Measurements from ENCODE around the gene HNRNPA2B1. TPM values are rescaled to one million over a fixed set of nuclear protein-coding genes. Genes with fewer than 3 reads are reported as not detected.
"Not testable (repeated sequence)": the region's sequence is repeated elsewhere in the genome, so short reads cannot be mapped to it uniquely, and the experiment has no call there.

Gene HNRNPA2B1
- total RNA-seq, 1 donor from 2014 or later = 214 TPM

DNA sequence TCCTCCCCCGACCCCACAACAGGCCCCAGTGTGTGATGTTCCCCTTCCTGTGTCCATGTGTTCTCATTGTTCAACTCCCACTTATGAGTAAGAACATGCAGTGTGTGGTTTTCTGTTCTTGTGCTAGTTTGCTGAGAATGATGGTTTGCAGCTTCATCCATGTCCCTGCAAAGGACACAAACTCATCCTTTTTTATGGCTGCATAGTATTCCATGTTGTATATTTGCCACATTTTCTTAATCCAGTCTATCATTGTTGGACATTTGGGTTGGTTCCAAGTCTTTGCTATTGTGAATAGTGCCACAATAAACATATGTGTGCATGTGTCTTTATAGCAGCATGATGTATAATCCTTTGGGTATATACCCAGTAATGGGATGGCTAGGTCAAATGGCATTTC, 36.7 kb downstream of the HNRNPA2B1 start:
- not testable (repeated sequence) for DNase-seq

DNA sequence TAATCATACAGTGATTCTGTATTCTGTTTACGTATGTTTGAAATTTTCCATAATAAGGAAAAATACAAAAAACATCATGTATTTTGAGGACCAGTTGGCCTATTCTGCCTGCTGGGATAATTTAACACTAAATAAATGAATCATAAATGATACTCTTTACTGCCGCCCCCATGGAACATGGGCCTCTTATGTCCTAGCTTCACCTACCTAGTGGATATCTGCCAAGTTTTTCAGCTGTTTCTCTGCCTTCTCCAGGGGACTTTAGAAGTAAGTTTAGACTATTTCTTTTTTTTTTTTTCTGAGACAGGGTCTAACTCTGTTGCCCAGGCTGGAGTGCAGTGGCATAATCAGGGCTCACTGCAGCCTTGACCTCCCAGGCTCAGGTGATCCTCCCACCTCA, 38.1 kb downstream of the HNRNPA2B1 start:
- DNase-seq = no peak

DNA sequence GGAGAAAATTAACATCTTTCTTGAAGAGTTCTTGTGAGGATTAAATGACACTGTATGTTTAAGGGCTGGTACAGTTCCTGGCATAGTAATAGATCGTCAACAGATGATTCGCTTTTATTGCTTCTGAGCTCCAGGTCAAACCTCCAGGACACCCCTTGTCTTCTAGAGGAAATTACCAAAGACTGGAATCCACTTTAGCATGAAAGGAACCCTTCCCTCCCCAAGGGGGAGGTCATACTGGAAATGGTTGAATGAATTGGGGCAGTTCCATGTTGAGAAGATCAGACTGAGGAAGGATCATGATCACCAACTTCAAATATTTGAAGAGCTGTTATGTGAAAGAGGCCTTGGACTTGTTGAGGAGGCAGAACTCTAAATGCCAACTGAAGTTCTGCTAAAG, 39.6 kb downstream of the HNRNPA2B1 start:
- no peak for DNase-seq

DNA sequence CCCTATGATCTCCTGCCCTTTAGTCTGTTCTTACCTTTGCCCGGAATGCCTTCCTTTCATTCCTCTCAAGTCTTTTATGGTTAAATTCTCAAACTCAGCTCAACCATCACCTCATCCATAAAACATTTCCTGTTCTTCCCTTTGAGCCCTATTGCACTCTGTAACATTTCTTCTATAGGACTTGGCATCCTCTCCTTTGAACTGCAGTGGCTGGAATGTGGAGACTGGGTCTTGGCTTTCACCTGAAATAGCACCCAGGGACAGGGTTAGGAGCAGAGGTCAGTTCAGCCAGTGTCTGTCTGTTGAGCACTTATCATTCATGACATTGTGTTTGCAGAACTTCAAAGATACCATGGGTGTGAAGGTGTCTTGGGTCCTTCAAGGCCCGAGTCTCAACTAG, 41.3 kb downstream of the HNRNPA2B1 start:
- no peak for DNase-seq

DNA sequence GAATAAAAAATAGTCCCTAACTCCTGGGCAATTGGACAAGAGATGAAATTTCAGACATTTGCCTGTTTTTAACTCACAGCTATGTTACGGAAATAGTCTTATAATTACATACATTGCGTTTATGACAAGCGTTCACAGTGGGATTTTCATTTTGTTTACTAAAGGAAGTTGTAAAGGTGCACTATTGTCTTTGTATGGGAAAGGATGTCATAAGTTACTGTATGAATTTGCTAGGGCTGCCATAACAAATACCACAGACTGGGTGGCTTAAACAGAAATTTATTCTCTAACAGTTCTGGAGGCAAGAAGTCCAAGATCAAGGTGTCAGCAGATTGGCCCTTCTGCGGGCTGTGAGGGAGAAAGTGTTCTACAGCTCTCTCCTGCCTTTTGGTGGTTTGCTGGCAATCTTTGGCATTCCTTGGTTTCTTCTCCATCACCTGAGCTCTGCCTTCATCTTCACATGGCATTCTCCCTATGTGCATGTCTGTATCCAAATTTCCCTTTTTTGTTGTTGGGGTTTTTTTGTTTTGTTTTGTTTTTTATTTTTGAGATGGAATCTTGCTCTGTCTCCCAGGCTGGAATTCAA, 42.9 kb downstream of the HNRNPA2B1 start:
- no peak for DNase-seq

DNA sequence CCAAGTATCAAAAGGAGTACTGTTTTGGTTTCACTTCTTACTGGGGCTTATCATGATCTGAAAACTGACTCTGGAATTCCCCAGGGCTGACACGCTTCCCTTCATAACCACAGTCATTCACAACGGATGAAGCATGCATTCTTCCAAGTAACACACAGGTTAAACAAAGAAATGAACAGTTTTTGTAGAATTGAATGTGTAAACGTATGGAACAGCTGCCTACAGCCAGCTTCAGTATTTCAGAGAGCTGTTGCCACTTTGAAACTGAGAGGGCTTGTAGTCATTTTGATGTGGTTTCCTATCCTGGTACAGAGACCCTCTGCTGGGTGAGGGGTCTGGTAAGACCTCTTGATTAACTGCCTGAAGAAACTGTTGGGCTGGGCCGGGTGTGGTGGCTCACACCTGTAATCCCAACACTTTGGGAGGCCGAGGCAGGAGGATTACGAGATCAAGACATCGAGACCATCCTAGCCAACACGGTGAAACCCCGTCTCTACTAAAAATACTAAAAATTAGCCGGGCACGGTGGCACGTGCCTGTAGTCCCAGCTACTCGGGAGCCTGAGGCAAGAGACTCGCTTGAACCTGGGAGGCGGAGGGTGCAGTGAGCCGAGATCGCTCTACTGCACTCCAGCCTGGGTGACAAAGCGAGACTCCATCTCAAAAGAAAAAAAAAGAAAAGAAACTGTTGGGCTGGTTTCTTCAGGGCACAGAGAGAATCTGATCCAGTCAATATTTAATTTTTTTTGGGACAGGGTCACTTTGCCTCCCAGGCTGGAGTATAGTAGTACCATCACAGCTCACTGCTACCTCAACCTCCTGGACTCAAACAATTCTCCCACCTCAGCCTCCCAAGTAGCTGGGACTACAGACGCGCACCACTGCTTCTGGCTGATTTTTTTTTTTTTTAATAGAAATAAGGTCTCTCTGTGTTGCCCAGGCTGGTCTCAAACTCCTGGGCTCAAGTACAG, 43.8 kb downstream of the HNRNPA2B1 start:
- DNase-seq = no peak

DNA sequence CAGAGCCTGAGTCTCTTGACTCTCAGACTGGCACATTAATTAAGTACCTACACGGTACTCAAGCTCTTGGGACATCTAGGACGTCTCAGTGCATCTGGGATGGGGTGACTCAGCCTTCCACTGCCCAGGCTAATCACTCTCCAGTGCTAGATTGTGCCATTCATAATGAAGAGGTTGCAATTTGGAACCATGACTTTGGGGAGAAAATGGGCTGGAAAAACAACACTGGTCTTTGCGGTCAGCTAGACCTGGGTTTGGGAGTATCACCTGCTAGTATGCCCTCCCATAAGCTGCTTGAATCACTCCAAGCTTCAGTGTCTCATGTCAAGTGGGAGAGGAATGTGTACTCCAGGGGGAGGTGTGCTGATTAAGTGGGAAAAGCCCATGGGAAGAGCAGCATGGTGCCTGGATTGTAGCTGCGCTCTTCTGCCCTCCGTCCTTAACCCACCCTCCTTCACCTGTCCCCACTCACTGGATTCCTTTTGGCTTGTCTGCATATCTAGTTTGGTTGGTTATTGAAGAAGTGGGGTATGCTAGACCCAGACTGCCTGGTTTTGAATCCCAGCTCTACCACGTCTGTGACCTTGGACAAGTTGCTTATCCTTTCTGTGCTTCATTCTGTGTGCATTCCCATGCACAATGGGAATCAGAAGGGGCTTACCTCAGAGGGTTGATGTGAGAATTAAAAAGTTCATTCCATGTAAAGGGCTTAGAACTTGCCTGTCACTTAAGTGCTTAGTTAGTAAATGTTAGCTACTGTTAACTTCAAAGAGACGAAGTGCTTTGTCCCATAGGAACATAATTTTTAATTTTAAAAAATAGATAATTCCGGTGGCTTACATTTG, 44.8 kb downstream of the HNRNPA2B1 start:
- no peak for DNase-seq

DNA sequence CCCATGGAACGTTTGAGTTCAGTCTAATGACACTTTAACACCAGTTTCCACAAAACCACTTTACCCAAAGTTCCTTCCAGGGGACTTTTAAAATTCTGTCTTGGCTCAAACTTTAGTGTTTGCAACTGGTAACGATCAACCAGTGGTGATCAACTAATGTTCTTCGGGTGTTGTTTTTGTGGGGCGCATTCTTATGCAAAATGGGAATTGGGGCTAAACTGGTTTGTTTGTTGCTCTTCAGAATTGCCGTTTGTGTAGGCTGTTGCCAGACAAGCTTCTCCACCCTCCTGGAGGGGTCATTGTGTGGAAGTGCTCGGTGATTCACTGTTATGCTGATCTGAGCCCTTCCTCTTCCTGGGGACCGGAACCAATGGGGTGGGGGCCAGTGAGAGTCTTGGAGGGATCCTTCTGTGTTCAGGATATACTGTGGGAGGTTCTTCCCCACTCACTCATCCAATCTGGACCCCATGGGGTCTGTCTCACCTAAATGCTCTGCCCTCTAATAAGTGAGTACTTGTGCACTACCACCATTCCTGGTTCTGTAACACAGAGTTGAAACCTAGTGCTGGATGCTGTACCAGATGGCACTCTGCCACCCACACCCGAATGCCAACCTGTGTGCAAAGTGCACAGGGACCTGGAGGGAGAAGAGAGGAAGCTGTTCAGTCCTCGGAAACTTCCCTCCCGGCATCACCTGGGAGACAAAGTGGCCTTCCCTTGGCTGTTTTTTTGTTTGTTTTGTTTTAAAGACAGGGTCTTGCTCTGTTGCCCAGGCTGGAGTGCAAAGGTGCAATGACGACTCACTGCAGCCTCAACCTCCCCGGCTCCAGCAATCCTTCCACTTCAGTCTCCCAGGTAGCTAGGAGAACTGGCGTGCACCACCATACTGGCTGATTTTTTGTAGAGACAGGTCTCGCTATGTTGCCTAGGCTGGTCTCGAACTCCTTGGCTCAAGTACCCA, 46.4 kb downstream of the HNRNPA2B1 start:
- DNase-seq = no peak

DNA sequence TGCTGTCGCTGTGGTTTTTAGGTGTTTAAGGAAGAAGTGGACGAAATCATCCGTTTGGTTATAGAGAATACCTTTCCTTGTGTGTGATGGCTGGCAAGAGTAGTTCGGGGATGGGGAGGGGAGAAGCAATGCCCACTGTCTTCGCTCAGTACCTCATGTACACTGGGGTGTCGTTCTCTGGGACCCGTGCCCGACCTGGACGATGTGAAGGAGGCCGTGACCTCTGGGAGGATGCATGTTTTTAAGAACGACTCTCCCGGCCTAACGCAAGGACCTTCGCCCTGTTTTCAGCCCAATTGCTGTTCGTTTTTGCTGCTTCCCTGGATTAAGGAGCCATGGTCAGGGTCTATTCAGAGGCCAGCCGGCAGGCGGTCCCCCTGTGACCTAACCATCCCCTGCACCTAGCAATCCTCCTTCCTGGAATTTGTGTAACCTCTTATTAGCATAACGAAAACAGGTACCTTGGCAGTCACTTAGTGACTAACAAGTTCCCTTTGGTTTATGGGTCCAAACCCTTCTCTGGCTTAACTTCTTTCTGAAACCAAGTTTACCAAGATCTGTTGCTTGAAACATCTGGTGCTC, 47.2 kb downstream of the HNRNPA2B1 start:
- DNase-seq = no peak

DNA sequence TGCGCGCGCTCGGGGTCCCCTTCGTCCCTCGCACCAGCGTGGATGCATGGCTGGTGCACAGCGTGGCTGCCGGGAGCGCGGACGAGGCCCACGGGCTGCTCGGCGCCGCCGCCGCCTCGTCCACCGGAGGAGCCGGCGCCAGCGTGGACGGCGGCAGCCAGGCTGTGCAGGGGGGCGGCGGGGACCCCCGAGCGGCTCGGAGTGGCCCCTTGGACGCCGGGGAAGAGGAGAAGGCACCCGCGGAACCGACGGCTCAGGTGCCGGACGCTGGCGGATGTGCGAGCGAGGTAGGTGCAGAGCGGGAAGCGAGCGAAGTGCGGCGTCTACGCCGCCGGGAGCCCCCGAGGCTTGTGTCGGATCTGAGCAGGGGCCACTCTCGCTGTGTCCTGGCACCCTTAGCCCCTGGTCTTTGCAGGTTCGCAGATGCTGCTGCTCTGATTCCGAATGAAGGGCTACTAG, 47.7 kb downstream of the HNRNPA2B1 start:
- not testable (repeated sequence) for DNase-seq

DNA sequence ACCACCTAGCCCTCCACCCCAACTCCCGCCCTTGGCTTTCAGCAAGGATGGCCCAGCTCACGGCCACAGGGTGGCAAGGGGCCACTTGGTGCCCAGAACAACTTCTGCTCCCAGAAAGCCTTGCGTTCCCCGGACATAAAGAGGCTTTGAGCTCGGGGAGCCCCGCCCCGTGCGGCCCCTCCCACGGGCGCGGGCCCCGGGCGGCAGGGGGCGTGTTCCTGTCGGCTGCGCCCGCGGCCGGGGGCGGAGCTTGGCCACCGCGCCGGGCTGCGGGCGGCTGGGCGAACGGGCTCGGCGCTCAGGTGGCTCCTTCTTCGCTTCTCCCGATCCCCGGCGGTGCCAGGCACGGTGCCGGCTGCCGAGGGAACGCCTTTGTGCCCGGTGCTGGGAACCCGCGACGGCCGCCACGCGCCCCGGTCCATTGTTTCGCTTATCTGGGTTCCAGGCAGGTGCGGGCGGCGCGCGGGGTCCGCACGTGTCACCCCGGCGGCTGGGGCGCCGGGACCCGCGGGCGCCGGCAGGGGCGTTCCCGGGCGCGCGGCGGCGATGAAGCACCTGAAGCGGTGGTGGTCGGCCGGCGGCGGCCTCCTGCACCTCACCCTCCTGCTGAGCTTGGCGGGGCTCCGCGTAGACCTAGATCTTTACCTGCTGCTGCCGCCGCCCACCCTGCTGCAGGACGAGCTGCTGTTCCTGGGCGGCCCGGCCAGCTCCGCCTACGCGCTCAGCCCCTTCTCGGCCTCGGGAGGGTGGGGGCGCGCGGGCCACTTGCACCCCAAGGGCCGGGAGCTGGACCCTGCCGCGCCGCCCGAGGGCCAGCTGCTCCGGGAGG, 48.4 kb downstream of the HNRNPA2B1 start, which contains the start of gene NFE2L3:
Gene NFE2L3 (plus strand): TSS at position 246 of the 829 bp plus-strand sequence. CDS start 301 bp downstream, at position 547.
- no peak for DNase-seq

DNA sequence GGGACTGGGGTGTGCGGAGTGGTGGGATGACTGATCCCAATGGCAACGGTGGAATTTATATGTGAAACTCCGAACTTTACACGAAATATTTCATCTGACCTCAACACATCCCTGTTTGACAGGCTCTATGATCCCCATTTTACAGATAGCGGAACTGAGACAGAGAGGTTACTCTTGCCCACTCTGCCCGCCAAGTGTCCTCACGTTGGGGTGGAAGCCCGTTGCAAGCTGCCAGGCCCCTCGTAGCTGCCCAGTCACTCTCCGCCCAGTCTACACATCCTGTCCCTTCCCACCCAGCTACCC, 48.9 kb downstream of the HNRNPA2B1 start:
- no peak for DNase-seq

DNA sequence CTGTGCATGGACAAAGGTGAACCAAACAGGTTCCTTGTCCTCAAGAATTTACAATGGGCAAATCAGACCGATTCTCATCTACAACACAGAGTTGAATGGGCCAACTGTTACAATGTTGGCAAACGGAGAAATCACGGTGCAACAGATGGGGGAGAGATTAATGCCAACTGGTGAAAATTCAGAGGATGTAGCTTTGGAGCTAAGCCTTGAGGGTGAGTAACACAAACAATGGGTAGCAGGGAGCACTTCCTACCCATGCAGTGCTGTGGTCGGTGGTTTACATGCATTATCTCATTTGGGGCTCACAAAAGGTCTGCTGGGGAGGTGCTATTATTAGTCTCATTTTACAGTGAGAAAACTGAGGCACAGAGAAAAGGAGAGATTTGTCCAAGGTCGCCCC, 49.5 kb downstream of the HNRNPA2B1 start:
- DNase-seq = no peak

DNA sequence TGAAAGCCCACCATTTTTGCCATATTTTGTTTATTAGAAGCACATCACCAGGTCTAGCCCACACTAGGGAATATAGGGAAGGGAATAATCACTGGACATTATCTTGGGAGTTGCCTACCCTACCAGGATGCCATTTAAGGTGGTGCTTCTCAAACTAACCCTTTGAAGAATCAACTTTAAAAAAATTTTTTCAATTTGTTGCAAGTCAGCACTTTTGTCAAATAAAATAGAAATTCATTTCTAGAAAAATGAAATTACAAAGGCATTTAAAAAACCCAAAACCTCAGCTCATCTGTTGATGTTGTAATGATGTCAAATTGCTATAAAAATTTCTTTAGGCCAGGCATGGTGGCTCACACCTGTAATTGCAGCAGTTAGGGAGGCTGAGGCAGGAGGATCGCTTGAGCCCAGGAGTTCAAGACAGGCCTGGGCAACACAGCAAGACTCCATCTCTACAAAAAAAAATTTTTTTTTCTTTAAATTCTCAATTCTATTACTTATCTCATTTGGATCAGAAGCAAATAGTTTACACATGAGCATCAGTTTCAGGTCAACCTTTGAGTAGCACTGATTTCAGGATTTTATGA, 51.1 kb downstream of the HNRNPA2B1 start:
- DNase-seq = no peak

DNA sequence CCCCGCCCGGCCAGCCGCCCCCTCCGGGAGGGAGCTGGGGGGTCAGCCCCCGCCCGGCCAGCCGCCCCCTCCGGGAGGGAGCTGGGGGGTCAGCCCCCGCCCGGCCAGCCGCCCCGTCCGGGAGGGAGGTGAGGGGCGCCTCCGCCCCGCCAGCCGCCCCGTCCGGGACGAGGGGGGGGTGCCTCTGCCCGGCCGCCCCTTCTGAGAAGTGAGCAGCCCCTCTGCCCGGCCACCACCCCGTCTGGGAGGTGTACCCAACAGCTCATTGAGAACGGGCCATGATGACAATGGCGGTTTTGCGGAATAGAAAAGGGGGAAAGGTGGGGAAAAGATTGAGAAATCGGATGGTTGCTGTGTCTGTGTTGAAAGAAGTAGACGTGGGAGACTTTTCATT, 52.2 kb downstream of the HNRNPA2B1 start:
- DNase-seq = not testable (repeated sequence)

DNA sequence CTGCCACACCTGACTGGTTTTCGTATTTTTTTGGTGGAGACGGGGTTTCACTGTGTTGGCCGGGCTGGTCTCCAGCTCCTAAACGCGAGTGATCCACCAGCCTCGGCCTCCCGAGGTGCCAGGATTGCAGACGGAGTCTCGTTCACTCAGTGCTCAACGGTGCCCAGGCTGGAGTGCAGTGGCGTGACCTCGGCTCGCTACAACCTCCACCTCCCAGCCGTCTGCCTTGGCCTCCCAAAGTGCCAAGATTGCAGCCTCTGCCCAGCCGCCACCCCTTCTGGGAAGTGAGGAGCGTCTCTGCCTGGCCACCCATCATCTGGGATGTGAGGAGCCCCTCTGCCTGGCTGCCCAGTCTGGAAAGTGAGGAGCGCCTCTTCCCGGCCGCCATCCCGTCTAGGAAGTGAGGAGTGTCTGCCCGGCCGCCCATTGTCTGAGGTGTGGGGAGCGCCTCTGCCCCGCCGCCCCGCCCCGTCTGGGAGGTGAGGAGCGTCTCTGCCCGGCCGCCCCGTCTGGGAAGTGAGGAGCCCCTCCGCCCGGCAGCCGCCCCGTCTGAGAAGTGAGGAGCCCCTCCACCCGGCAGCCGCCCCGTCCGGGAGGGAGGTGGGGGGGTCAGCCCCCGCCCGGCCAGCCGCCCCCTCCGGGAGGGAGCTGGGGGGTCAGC, 52.8 kb downstream of the HNRNPA2B1 start:
- DNase-seq = not testable (repeated sequence)

DNA sequence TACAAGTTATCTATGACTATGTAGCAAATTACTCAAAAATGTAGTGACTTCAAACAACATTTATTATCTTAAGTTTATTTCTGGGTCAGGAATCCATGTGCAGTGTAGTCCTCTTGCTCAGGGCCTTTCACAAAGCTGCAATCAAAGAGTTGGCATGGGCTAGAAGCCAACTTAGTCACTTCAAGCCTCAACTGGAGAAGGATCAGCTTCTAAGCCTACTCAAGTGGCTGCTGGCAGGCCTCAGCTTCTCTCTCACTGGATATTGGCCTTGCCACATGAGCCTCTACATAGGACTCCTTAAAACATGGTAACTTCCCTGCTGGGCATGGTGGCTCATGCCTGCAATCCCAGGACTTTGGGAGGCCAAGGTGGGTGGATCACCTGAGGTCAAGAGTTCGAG, 53.5 kb downstream of the HNRNPA2B1 start:
- no peak for DNase-seq

DNA sequence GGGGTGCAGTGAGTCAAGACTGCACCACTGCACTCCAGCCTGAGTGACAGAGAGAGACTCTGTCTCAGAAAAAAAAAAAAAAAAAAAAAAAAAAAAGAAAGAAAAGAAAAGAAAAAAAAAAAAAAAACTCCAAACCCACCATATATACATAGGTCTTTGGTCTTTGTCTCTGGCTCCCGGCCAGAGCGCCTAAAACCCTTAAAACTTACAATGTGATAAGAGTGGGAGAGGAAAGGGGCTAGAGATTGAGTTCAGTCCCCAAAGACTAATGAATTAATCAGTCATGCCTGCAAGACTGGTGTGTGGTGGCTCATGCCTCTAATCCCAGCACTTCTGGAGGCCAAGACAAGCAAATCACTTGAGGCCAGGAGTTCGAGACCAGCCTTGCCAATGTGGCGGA, 55.3 kb downstream of the HNRNPA2B1 start:
- no peak for DNase-seq
